Immature natural killer cell (primary cell): Measurements from ENCODE around the gene TLE4. TPM values are rescaled to one million over a fixed set of nuclear protein-coding genes. Genes with fewer than 3 reads are reported as not detected.

Source experiments
- DNase-seq, 3 donors: peaks; one replicate each; pipeline ENCODE4 v3.0.0; 2022; ENCODE audit warnings: mixed read lengths in 1 of 3
- H3K27ac Mint-ChIP-seq, 6 donors: one replicate each; pipeline ENCODE4 v1.8.0; 2020; ENCODE audit warnings: mixed read lengths in 6 of 6, mild to moderate bottlenecking in 5 of 6, inconsistent platforms in 4 of 6, moderate library complexity in 3 of 6
- H3K27me3 Mint-ChIP-seq, 3 donors: one replicate each; pipeline ENCODE4 v1.8.0; 2020 to 2021; ENCODE audit warnings: low read depth in 3 of 3, mild to moderate bottlenecking in 3 of 3, mixed read lengths in 3 of 3, moderate library complexity in 3 of 3, inconsistent platforms in 1 of 3
- H3K36me3 Mint-ChIP-seq, 3 donors: one replicate each; pipeline ENCODE4 v1.8.0; 2020; ENCODE audit warnings: mixed read lengths in 3 of 3, inconsistent platforms in 2 of 3, mild to moderate bottlenecking in 2 of 3
- H3K4me1 Mint-ChIP-seq, 2 donors: one replicate each; pipeline ENCODE4 v1.8.0; 2020; ENCODE audit warnings: inconsistent platforms in 2 of 2, mild to moderate bottlenecking in 2 of 2, mixed read lengths in 2 of 2, moderate library complexity in 1 of 2
- H3K4me3 Mint-ChIP-seq, 5 donors: one replicate each; pipeline ENCODE4 v1.8.0; 2020; ENCODE audit warnings: mild to moderate bottlenecking in 5 of 5, mixed read lengths in 5 of 5, inconsistent platforms in 3 of 5, moderate library complexity in 3 of 5
- H3K9me3 Mint-ChIP-seq, 6 donors: one replicate each; pipeline ENCODE4 v1.8.0; 2020; ENCODE audit warnings: mild to moderate bottlenecking in 6 of 6, mixed read lengths in 6 of 6, inconsistent platforms in 4 of 6, moderate library complexity in 3 of 6
- polyA plus RNA-seq, 3 donors: library from polyadenylated mRNA; unstranded; fragments of 300-500 nt; fragmentation: Illumina TruSeq; gene quantifications; one replicate each; pipeline ENCODE4 v1.2.3, GENCODE V29; 2021

Gene TLE4
- polyA plus RNA-seq, 3 donors from 2014 or later: 38.0 to 41.4 (median 38.1) TPM

- Mint-ChIP-seq H3K9me3 (no peaks in the 10 kb centered on the region), H3K4me1 (peaks cover 65 to 90% of the 10 kb centered on the region in 2 donors), H3K27me3 (peaks cover 0 to 5% (median 5%) of the 10 kb centered on the region in 3 donors), H3K36me3 (peaks cover 7 to 20% (median 8%) of the 10 kb centered on the region in 3 donors), H3K4me3 (no peak overlapping the region), H3K27ac (peak overlapping the region in 3 of 6 donors; percentile 22 to 46 (median 45))
- no peak for DNase-seq
Observed at GRCh38 chr9:79668956-79669355, 97.2 kb downstream of the TLE4 start.

GRCh38 chr9:79670269-79670961, 98.7 kb downstream of the TLE4 start:
- peaks cover 64 to 89% of the 10 kb centered on the region in 2 donors for H3K4me1 Mint-ChIP-seq
- no peak for DNase-seq
- peak overlapping the region in 3 of 6 donors; percentile 27 to 63 (median 32) for H3K27ac Mint-ChIP-seq
- H3K36me3 Mint-ChIP-seq: peaks cover 3 to 15% (median 8%) of the 10 kb centered on the region in 3 donors
- peaks cover 0 to 5% (median 3%) of the 10 kb centered on the region in 3 donors for H3K27me3 Mint-ChIP-seq
- H3K4me3 Mint-ChIP-seq: no peak overlapping the region
- no peaks in the 10 kb centered on the region for H3K9me3 Mint-ChIP-seq

GRCh38 chr9:79671558-79671957, 99.8 kb downstream of the TLE4 start:
- H3K36me3 Mint-ChIP-seq: peaks cover 3 to 15% (median 8%) of the 10 kb centered on the region in 3 donors
- no peak for DNase-seq
- peaks cover 0 to 3% (median 1%) of the 10 kb centered on the region in 3 donors for H3K27me3 Mint-ChIP-seq
- no peak overlapping the region for H3K4me3 Mint-ChIP-seq
- H3K4me1 Mint-ChIP-seq: peaks cover 52 to 78% of the 10 kb centered on the region in 2 donors
- H3K27ac Mint-ChIP-seq: peak overlapping the region in 4 of 6 donors; percentile 26 to 81 (median 57)
- no peaks in the 10 kb centered on the region for H3K9me3 Mint-ChIP-seq

GRCh38 chr9:79672236-79672635, 100.5 kb downstream of the TLE4 start:
- Mint-ChIP-seq H3K4me1 (peaks cover 52 to 78% of the 10 kb centered on the region in 2 donors), H3K27ac (peak overlapping the region in 5 of 6 donors; percentile 28 to 67 (median 56)), H3K27me3 (peaks cover 0 to 3% (median 1%) of the 10 kb centered on the region in 3 donors), H3K36me3 (peaks cover 3 to 17% (median 8%) of the 10 kb centered on the region in 3 donors), H3K9me3 (no peaks in the 10 kb centered on the region), H3K4me3 (no peak overlapping the region)
- DNase-seq: no peak

GRCh38 chr9:79672891-79673290, 101.1 kb downstream of the TLE4 start:
- H3K9me3 Mint-ChIP-seq: no peaks in the 10 kb centered on the region
- peak overlapping the region in 3 of 5 donors; percentile 30 to 53 (median 30) for H3K4me3 Mint-ChIP-seq
- DNase-seq: no peak
- peak overlapping the region in 5 of 6 donors; percentile 12 to 67 (median 29) for H3K27ac Mint-ChIP-seq
- peaks cover 0 to 3% (median 1%) of the 10 kb centered on the region in 3 donors for H3K27me3 Mint-ChIP-seq
- peaks cover 48 to 79% of the 10 kb centered on the region in 2 donors for H3K4me1 Mint-ChIP-seq
- H3K36me3 Mint-ChIP-seq: peaks cover 3 to 23% (median 8%) of the 10 kb centered on the region in 3 donors

GRCh38 chr9:79673614-79674013, 101.8 kb downstream of the TLE4 start:
- H3K27ac Mint-ChIP-seq: peak overlapping the region in 5 of 6 donors; percentile 4 to 78 (median 71)

GRCh38 chr9:79674052-79674777, 102.5 kb downstream of the TLE4 start:
- Mint-ChIP-seq H3K9me3 (no peaks in the 10 kb centered on the region), H3K27ac (peak overlapping the region in 5 of 6 donors; percentile 4 to 78 (median 71)), H3K4me1 (peaks cover 45 to 71% of the 10 kb centered on the region in 2 donors), H3K4me3 (peak overlapping the region; percentile 56 to 76 (median 73)), H3K36me3 (peaks cover under 1 to 23% (median 5%) of the 10 kb centered on the region in 3 donors), H3K27me3 (peaks cover 0 to 3% (median 1%) of the 10 kb centered on the region in 3 donors)
- no peak for DNase-seq

More at GRCh38 chr9:79673614-79674013, 101.8 kb downstream of the TLE4 start:
- Mint-ChIP-seq H3K9me3 (no peaks in the 10 kb centered on the region), H3K27me3 (peaks cover 0 to 3% (median 1%) of the 10 kb centered on the region in 3 donors), H3K36me3 (peaks cover 3 to 25% (median 8%) of the 10 kb centered on the region in 3 donors), H3K4me1 (peaks cover 45 to 76% of the 10 kb centered on the region in 2 donors), H3K4me3 (peak overlapping the region; percentile 56 to 76 (median 73))
- DNase-seq: peak; percentile 9 to 29 (median 11)

- Mint-ChIP-seq H3K4me1 (peaks cover 40 to 58% of the 10 kb centered on the region in 2 donors), H3K9me3 (no peaks in the 10 kb centered on the region), H3K27me3 (peaks cover 0 to 3% (median 2%) of the 10 kb centered on the region in 3 donors), H3K4me3 (no peak overlapping the region), H3K36me3 (peaks cover 0 to 12% (median 0%) of the 10 kb centered on the region in 3 donors), H3K27ac (peak overlapping the region in 1 of 6 donors; percentile 59)
- DNase-seq: no peak
Observed at GRCh38 chr9:79681576-79681975, 109.8 kb downstream of the TLE4 start.

GRCh38 chr9:79682076-79682736, 110.4 kb downstream of the TLE4 start:
- Mint-ChIP-seq H3K36me3 (peaks cover 0 to 11% (median 0%) of the 10 kb centered on the region in 3 donors), H3K9me3 (no peaks in the 10 kb centered on the region), H3K4me3 (no peak overlapping the region), H3K27ac (peak overlapping the region in 3 of 6 donors; percentile 32 to 63 (median 35)), H3K27me3 (peaks cover 0 to 6% (median 5%) of the 10 kb centered on the region in 3 donors), H3K4me1 (peaks cover 47 to 59% of the 10 kb centered on the region in 2 donors)
- no peak for DNase-seq

- no peak for DNase-seq
- Mint-ChIP-seq H3K9me3 (no peaks in the 10 kb centered on the region), H3K4me3 (no peak overlapping the region), H3K27ac (peak overlapping the region in 2 of 6 donors; percentile 40 to 53), H3K36me3 (no peaks in the 10 kb centered on the region), H3K4me1 (peaks cover 62 to 69% of the 10 kb centered on the region in 2 donors), H3K27me3 (peaks cover 0 to 6% (median 5%) of the 10 kb centered on the region in 3 donors)
Observed at GRCh38 chr9:79684059-79684458, 112.3 kb downstream of the TLE4 start.

GRCh38 chr9:79684711-79685575, 113.2 kb downstream of the TLE4 start:
- peaks cover 0 to 6% (median 5%) of the 10 kb centered on the region in 3 donors for H3K27me3 Mint-ChIP-seq
- DNase-seq: no peak
- H3K9me3 Mint-ChIP-seq: no peaks in the 10 kb centered on the region
- H3K4me1 Mint-ChIP-seq: peaks cover 61 to 78% of the 10 kb centered on the region in 2 donors
- peak overlapping the region in 2 of 6 donors; percentile 30 to 56 for H3K27ac Mint-ChIP-seq
- H3K36me3 Mint-ChIP-seq: no peaks in the 10 kb centered on the region
- no peak overlapping the region for H3K4me3 Mint-ChIP-seq

- peak overlapping the region in 4 of 6 donors; percentile 26 to 81 (median 44) for H3K27ac Mint-ChIP-seq
- H3K9me3 Mint-ChIP-seq: no peaks in the 10 kb centered on the region
- no peak for DNase-seq
- peaks cover 0 to 6% (median 5%) of the 10 kb centered on the region in 3 donors for H3K27me3 Mint-ChIP-seq
- H3K36me3 Mint-ChIP-seq: no peaks in the 10 kb centered on the region
- peaks cover 59 to 77% of the 10 kb centered on the region in 2 donors for H3K4me1 Mint-ChIP-seq
- no peak overlapping the region for H3K4me3 Mint-ChIP-seq
Observed at GRCh38 chr9:79685577-79685976, 113.8 kb downstream of the TLE4 start.
